Mammary microvascular endothelial cell (primary cell): Measurements from ENCODE around the gene CER1. TPM values are rescaled to one million over a fixed set of nuclear protein-coding genes. Genes with fewer than 3 reads are reported as not detected.

Source experiments
- total RNA-seq: library from RNA; depleted of rRNA; stranded (reverse); fragments of >200 nt; gene quantifications from 2 replicates; pipeline ENCODE4 v1.2.3, GENCODE V29; 2015

Gene CER1, protein sequence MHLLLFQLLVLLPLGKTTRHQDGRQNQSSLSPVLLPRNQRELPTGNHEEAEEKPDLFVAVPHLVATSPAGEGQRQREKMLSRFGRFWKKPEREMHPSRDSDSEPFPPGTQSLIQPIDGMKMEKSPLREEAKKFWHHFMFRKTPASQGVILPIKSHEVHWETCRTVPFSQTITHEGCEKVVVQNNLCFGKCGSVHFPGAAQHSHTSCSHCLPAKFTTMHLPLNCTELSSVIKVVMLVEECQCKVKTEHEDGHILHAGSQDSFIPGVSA
- not detected in 2 replicates for total RNA-seq

DNA sequence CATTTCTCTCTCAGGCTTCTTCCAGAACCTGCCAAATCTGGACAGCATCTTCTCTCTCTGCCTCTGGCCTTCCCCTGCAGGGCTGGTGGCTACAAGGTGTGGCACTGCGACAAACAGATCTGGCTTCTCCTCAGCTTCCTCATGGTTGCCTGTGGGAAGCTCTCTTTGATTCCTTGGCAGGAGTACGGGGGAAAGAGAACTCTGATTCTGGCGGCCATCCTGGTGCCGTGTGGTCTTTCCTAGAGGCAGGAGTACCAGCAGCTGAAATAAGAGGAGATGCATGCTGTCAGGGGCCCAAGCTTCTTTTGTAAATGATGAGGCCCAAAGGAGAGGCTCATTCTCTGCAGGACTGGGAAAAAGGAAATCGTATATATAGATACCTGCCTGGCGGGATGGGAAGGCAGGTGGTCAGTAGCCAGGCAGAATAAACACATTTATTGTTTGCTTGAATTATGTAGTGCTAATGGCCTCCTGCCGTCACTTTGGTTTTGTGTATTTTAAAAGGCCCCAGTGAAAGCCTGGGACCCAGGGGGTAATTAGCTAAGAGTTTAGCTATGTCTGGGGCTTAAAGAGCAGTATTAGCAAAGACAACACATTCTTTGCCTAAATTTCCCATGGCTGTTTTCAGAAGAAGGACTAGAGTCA, at the start of gene CER1:
TSS of gene CER1 (minus strand) at position 343 of the 645 bp plus-strand sequence. CDS start at position 282, 61 bp downstream.

DNA sequence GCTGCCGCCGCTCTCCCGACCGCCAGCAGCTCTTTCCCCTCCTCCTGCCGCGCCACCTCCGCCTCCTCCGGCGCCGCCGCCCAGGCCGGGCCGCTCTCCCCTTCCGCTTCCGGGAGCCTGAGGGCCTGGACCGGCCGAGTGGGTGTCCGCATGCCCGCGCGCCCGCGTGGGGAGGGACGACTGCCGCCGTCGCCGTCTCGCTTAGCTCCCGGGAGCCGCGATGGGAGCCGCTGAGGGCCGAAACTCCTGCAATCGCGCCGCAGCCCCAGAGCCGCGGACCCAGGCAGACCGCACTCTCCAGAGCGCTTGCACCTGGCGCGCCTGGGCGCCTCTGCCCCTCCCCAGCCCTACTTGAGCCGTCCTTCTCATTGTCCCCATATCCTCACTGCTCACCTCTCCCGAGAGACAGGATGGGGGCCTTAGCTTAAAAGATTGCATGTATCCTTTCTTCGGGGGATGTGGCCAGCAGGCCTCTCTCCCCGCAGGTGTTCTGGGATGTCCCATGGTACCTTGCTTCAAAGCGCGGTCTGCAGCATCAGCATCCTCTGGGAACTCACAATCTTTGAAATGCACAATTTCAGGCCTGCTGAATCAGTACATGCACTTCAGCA, 29.2 kb downstream of the CER1 start, which contains the start of gene ZDHHC21:
TSS of gene ZDHHC21 (minus strand) at position 182 of the 611 bp plus-strand sequence. CDS start 19,092 bp downstream, outside the sequence.

Other genes with a start within 250 kb of the CER1 start
- 4.8 and 7.4 TPM in 2 replicates for gene ZDHHC21, start 29.3 kb downstream of the CER1 start, total RNA-seq
- under 0.01 TPM in 1 of 2 replicates, not detected in the other for gene FREM1, start 187.7 kb upstream of the CER1 start, total RNA-seq